Measurements from ENCODE around the gene NXN.
"Not testable (repeated sequence)": the region's sequence is repeated elsewhere in the genome, so short reads cannot be mapped to it uniquely, and the experiment has no call there.

The NXN gene

DNA sequence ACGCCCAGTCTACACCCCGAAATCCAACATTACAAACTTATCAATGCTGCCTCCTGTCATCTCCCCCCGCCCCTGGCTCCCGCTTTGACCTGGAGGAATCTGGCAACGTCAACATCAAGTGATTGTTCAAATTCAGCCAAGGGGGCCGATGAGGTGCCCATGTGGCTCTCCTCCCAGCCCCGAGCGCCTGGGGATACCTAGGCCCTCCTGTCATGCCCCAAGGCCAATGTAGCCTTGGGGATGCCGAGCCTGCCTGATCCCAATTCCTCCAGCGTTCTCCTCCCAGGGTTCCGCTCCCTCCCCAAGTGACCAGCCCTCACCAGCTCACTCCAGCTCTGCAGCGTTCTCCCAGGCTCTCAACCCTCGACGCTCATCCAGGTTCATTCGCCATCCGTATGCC, 59.4 kb downstream of the NXN start:
- Histone ChIP-seq H3K36me3 (ENCODE audit: control insufficient read depth, insufficient read depth, low read length) (no peaks in the 10 kb centered on the region), H3K9me3 (ENCODE audit: control insufficient read depth, low read length) (no peaks in the 10 kb centered on the region), H3K4me3 (ENCODE audit: insufficient read depth, low read depth, low read length) (no peak overlapping the region), H3K4me1 (ENCODE audit: control insufficient read depth, insufficient read depth, low read length) (peaks cover 8% of the 10 kb centered on the region), H3K27ac (ENCODE audit: insufficient read depth, low read depth, low read length, poor library complexity, severe bottlenecking) (no peak overlapping the region), H3K27me3 (ENCODE audit: control insufficient read depth, insufficient read depth, low read length, poor library complexity, severe bottlenecking) (no peaks in the 10 kb centered on the region)
- WGBS, 2 experiments: 93 to 94% methylated on average over 16 of the region's 16 CpGs

DNA sequence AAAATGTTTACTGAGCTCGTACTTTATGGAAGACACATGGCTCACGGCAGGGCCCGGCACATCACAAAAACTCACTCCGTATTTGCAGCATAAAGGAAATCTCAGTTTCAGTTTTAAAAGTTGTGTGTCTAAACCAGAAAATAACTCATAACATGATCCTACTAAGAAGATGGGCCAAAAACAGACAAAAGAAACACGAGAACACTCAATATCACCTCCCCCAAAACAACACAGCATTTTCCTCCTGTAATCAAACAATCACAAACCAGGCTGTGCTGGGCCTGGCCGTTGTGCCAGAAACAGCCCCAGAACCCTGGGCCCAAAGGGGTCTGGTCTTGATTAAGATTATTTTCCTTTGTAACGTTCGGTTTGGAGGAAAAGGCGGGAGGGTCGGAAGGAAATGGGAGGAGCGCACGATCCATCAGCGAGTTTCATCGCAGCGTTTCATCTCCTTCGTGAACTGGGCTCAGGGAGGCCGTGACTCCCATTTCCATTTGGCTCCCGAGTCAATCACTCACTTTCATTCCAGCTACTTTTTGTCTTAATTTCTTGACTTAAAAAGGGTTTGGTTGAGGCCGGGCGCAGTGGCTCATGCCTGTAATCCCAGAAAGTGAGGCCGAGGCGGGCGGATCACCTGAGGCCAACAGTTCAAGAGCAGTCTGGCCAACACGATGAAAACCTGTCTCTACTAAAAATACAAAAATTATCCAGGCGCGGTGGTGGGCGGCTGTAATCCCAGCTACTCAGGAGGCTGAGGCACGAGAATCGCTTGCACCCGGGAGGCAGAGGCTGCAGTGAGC, 61.4 kb downstream of the NXN start:
- peaks cover 17% of the 10 kb centered on the region for H3K4me1 ChIP-seq (ENCODE audit: control insufficient read depth, insufficient read depth, low read length)
- no peak overlapping the region for H3K27ac ChIP-seq (ENCODE audit: insufficient read depth, low read depth, low read length, poor library complexity, severe bottlenecking)
- WGBS, 2 experiments: 89 to 90% methylated on average over 30 of the region's 30 CpGs
- no peaks in the 10 kb centered on the region for H3K9me3 ChIP-seq (ENCODE audit: control insufficient read depth, low read length)
- H3K36me3 ChIP-seq (ENCODE audit: control insufficient read depth, insufficient read depth, low read length): no peaks in the 10 kb centered on the region
- no peak overlapping the region for H3K4me3 ChIP-seq (ENCODE audit: insufficient read depth, low read depth, low read length)
- no peaks in the 10 kb centered on the region for H3K27me3 ChIP-seq (ENCODE audit: control insufficient read depth, insufficient read depth, low read length, poor library complexity, severe bottlenecking)

DNA sequence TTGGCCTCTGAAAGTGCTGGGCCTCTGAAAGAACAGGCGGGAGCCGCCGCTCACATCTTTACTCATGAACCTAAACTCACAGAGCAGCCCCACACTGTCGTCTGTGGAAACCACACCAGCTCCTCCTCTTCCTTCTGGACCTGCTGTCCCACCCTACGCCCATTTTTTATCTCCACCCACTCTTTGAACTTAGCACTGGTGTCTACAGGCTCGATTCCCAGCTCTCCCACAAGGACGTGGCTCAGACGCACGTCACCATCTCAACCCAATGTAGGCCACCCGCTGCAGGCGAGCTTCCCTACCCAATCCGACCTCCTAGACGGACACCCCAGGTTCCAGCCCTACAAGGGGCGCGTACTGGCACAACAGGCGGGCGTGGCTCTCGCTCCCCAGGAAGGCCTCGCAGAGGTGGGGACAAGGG, 62.2 kb downstream of the NXN start:
- Histone ChIP-seq H3K27ac (ENCODE audit: insufficient read depth, low read depth, low read length, poor library complexity, severe bottlenecking) (no peak overlapping the region), H3K4me1 (ENCODE audit: control insufficient read depth, insufficient read depth, low read length) (peaks cover 17% of the 10 kb centered on the region), H3K36me3 (ENCODE audit: control insufficient read depth, insufficient read depth, low read length) (no peaks in the 10 kb centered on the region), H3K9me3 (ENCODE audit: control insufficient read depth, low read length) (no peaks in the 10 kb centered on the region), H3K27me3 (ENCODE audit: control insufficient read depth, insufficient read depth, low read length, poor library complexity, severe bottlenecking) (no peaks in the 10 kb centered on the region), H3K4me3 (ENCODE audit: insufficient read depth, low read depth, low read length) (no peak overlapping the region)
- WGBS, 2 experiments: 95 to 96% methylated on average over 19 of the region's 19 CpGs

- Histone ChIP-seq H3K4me1 (ENCODE audit: control insufficient read depth, insufficient read depth, low read length) (peaks cover 17% of the 10 kb centered on the region), H3K4me3 (ENCODE audit: insufficient read depth, low read depth, low read length) (no peak overlapping the region), H3K36me3 (ENCODE audit: control insufficient read depth, insufficient read depth, low read length) (no peaks in the 10 kb centered on the region), H3K27me3 (ENCODE audit: control insufficient read depth, insufficient read depth, low read length, poor library complexity, severe bottlenecking) (no peaks in the 10 kb centered on the region), H3K27ac (ENCODE audit: insufficient read depth, low read depth, low read length, poor library complexity, severe bottlenecking) (peak overlapping the region; percentile 89), H3K9me3 (ENCODE audit: control insufficient read depth, low read length) (no peaks in the 10 kb centered on the region)
- 85 to 86% methylated on average over 7 of the region's 7 CpGs for WGBS, 2 experiments
Observed at GRCh38 chr17:916315-916714, 63.3 kb downstream of the NXN start.

- Histone ChIP-seq H3K27me3 (ENCODE audit: control insufficient read depth, insufficient read depth, low read length, poor library complexity, severe bottlenecking) (no peaks in the 10 kb centered on the region), H3K27ac (ENCODE audit: insufficient read depth, low read depth, low read length, poor library complexity, severe bottlenecking) (peak overlapping the region; percentile 89), H3K4me3 (ENCODE audit: insufficient read depth, low read depth, low read length) (no peak overlapping the region), H3K4me1 (ENCODE audit: control insufficient read depth, insufficient read depth, low read length) (peaks cover 17% of the 10 kb centered on the region), H3K9me3 (ENCODE audit: control insufficient read depth, low read length) (no peaks in the 10 kb centered on the region), H3K36me3 (ENCODE audit: control insufficient read depth, insufficient read depth, low read length) (no peaks in the 10 kb centered on the region)
- 66% methylated on average over 10 of the region's 10 CpGs for WGBS, 2 experiments
Observed at GRCh38 chr17:915538-916201, 63.9 kb downstream of the NXN start.

GRCh38 chr17:914561-914960, 65.0 kb downstream of the NXN start:
- no peaks in the 10 kb centered on the region for H3K36me3 ChIP-seq (ENCODE audit: control insufficient read depth, insufficient read depth, low read length)
- H3K9me3 ChIP-seq (ENCODE audit: control insufficient read depth, low read length): no peaks in the 10 kb centered on the region
- peaks cover 17% of the 10 kb centered on the region for H3K4me1 ChIP-seq (ENCODE audit: control insufficient read depth, insufficient read depth, low read length)
- whole genome bisulfite sequencing, 2 experiments: 92 to 93% methylated on average over 9 of the region's 9 CpGs
- no peak overlapping the region for H3K4me3 ChIP-seq (ENCODE audit: insufficient read depth, low read depth, low read length)
- no peak overlapping the region for H3K27ac ChIP-seq (ENCODE audit: insufficient read depth, low read depth, low read length, poor library complexity, severe bottlenecking)
- H3K27me3 ChIP-seq (ENCODE audit: control insufficient read depth, insufficient read depth, low read length, poor library complexity, severe bottlenecking): no peaks in the 10 kb centered on the region

DNA sequence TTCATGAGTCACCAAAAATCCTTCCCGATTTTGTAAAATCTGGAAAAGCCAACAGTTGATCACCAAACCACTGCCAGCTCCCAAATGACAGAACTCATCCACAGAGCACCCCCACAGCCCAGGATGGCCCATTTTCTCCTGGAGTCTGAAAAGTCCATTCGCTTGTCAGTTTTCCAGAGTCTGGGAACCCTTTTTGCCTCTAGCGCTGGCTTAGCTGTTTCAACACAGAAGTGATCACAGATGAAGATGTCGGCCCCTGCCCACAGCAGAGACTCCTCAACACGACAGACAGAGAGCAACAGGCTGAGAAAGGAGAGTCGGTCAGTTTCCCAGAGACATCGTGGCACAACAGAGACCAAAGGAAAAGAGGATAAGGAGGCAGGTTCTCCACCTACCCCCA, 66.4 kb downstream of the NXN start:
- H3K27me3 ChIP-seq (ENCODE audit: control insufficient read depth, insufficient read depth, low read length, poor library complexity, severe bottlenecking): no peaks in the 10 kb centered on the region
- H3K36me3 ChIP-seq (ENCODE audit: control insufficient read depth, insufficient read depth, low read length): no peaks in the 10 kb centered on the region
- H3K27ac ChIP-seq (ENCODE audit: insufficient read depth, low read depth, low read length, poor library complexity, severe bottlenecking): no peak overlapping the region
- 87 to 91% methylated on average over 7 of the region's 7 CpGs for WGBS, 2 experiments
- no peaks in the 10 kb centered on the region for H3K9me3 ChIP-seq (ENCODE audit: control insufficient read depth, low read length)
- H3K4me1 ChIP-seq (ENCODE audit: control insufficient read depth, insufficient read depth, low read length): peaks cover 17% of the 10 kb centered on the region
- no peak overlapping the region for H3K4me3 ChIP-seq (ENCODE audit: insufficient read depth, low read depth, low read length)

DNA sequence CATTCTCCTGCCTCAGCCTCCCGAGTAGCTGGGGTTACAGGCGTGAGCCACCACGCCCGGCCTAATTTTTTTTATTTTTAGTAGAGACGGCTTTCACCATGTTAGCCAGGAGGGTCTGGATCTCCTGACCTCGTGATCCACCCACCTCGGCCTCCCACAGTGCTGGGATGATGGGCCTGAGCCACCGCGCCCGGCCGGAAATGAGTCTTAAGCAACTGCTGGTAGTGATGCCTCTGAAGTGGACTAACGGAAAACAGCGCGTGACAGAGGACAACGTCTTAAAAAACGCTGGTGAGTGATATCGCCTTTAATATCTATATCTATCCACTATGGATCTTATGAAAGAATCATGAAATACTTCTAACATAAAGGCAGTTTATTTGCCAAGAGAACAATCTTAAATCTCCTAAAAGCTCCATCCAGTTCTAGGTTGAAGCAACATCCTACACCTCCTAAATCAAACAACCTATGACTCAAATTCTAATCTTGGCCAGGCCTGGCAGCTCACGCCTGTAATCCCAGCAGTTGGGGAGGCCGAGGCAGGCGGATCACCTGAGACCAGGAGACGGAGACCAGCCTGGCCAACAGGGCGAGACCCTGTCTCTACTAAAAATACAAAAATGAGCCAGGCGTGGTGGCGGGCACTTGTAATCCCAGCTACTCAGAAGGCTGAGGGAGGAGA, 69.8 kb downstream of the NXN start:
- H3K4me3 ChIP-seq (ENCODE audit: insufficient read depth, low read depth, low read length): no peak overlapping the region
- H3K27me3 ChIP-seq (ENCODE audit: control insufficient read depth, insufficient read depth, low read length, poor library complexity, severe bottlenecking): no peaks in the 10 kb centered on the region
- peaks cover 4% of the 10 kb centered on the region for H3K4me1 ChIP-seq (ENCODE audit: control insufficient read depth, insufficient read depth, low read length)
- no peaks in the 10 kb centered on the region for H3K36me3 ChIP-seq (ENCODE audit: control insufficient read depth, insufficient read depth, low read length)
- H3K27ac ChIP-seq (ENCODE audit: insufficient read depth, low read depth, low read length, poor library complexity, severe bottlenecking): no peak overlapping the region
- H3K9me3 ChIP-seq (ENCODE audit: control insufficient read depth, low read length): no peaks in the 10 kb centered on the region
- 94 to 95% methylated on average over 24 of the region's 24 CpGs for WGBS, 2 experiments

DNA sequence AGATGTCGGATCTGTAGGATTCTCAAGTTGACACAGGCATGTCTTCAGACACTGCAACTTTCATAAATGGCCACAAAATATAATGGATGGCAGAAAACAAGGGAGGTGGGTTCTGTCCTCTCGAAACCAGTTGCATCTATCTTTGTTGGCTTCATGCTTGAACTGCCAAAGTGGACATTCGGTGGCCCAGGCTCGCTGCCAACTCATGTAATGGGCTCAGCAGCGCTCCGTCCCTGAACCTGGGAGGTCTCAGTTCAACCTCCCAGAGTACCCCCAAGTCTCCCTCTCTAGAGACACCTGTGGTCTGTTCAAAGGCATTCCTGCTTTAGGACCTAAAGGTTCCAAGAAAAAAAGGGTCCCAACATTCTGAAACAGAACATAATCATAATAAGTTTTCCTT, 71.9 kb downstream of the NXN start:
- Histone ChIP-seq H3K27me3 (ENCODE audit: control insufficient read depth, insufficient read depth, low read length, poor library complexity, severe bottlenecking) (no peaks in the 10 kb centered on the region), H3K4me1 (ENCODE audit: control insufficient read depth, insufficient read depth, low read length) (no peaks in the 10 kb centered on the region), H3K27ac (ENCODE audit: insufficient read depth, low read depth, low read length, poor library complexity, severe bottlenecking) (no peak overlapping the region), H3K36me3 (ENCODE audit: control insufficient read depth, insufficient read depth, low read length) (no peaks in the 10 kb centered on the region), H3K4me3 (ENCODE audit: insufficient read depth, low read depth, low read length) (no peak overlapping the region), H3K9me3 (ENCODE audit: control insufficient read depth, low read length) (no peaks in the 10 kb centered on the region)
- 85 to 87% methylated on average over 6 of the region's 6 CpGs for WGBS, 2 experiments

GRCh38 chr17:905708-906107, 73.9 kb downstream of the NXN start:
- not testable (repeated sequence) for H3K9me3 ChIP-seq (ENCODE audit: control insufficient read depth, low read length); H3K36me3 ChIP-seq (ENCODE audit: control insufficient read depth, insufficient read depth, low read length); H3K27me3 ChIP-seq (ENCODE audit: control insufficient read depth, insufficient read depth, low read length, poor library complexity, severe bottlenecking); H3K4me3 ChIP-seq (ENCODE audit: insufficient read depth, low read depth, low read length); H3K27ac ChIP-seq (ENCODE audit: insufficient read depth, low read depth, low read length, poor library complexity, severe bottlenecking); H3K4me1 ChIP-seq (ENCODE audit: control insufficient read depth, insufficient read depth, low read length)
- WGBS, 2 experiments: 88 to 91% methylated on average over 6 of the region's 6 CpGs

All from ectodermal cell (in vitro differentiated cells).